ENCODE results near the gene ADGRL1.

Gene ADGRL1

DNA sequence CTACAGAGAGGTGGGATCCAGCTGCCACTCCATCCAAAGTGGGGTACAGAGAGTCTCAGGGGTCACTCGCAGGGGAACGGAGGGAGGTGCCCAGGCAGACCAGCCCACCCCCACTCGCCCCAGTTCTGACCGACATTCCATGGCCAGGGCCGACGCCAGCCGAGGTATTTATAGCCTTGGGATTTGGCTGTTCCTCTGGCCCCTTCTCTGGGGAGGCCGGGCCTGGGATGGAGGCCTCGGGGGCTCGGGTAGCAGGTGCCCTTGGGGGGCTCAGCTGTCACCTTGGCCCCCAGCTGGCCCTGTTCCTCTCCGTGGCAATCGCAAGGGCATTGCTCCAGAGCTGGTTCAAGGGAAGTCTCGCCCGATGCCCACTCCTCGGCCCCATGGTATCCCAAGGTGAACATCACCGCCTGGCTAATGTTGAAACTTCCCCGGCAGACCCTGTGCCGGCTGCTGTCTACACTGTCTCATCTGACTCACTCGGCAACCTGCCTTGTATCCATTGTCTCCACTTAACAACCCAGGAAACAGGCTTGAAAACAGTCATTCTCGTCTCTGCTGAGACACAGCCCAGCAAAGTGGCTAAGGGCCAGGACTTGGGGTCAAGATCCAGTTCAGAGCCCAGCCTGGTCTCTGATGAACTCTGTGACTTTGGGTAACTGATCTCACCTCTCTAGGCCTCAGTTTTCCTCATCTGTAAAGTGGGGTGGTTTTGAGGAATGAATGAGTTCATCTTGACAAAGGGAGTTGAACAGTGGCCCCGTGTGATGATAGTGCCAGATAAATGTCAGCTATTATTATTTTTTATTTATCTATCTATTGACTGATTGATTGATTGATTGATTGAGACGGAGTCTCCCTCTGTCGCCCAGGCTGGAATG lies 98.1 kb downstream of the ADGRL1 start:
- DNase-seq: no peak

DNA sequence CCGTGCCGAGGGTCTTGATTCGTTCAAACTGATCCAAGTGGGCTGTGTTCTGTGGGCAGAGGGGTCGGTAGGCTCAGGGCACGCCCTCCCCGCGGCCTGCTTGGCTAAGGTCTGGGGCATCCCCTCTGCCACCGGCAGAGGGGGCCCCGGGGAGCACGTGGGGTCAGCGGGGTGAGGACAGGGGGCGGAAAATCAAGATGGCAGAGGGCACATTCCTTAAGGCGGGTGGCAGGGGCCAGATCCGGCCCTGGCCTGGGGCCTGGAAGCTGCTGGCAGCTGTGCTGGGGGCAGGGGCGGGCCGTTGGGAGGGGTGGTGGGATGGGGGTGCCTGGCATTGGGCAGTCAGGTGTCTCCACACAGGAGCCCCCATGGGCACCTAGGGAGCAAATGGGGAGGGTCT lies 99.1 kb downstream of the ADGRL1 start:
- DNase-seq: no peak

DNA sequence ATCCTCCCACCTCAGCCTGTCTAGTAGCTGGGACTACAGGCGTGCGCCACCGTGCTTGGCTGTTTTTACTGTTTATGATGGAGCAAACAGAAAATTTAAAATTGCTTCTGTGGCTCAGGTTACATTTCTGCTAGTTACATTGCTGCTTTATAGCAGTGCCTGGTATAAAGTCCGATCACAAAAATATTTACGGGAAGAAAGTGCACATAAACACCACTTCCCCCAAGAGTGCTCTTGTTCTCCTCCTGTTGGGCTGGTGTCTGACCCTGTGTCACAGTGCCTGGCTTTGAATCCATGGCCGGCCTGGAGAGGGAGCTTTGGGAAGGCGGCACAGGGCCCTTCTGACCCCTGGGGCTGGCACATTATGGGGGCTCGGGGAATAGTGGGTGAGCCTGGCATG lies 100.3 kb downstream of the ADGRL1 start:
- DNase-seq: no peak

DNA sequence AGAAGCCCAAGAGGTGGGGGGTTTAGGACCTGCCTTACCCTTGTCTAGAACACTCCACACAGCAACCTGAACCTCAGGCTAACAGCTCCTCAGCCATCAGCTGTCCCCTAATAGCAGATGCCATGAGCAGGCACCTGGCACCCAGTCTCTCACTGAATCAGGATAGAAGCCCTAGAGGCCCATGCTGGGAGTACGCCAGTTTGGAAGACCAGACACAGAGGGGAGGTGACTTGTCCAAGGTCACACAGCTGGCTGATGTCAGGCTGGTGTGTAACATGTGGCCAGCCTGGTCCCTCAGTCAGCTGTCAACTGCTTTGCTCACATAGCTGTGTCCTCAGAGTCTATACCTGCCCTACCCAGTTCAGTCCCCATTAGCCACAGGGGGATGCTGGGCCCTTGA lies 102.7 kb downstream of the ADGRL1 start:
- peak; percentile 34 for DNase-seq

DNA sequence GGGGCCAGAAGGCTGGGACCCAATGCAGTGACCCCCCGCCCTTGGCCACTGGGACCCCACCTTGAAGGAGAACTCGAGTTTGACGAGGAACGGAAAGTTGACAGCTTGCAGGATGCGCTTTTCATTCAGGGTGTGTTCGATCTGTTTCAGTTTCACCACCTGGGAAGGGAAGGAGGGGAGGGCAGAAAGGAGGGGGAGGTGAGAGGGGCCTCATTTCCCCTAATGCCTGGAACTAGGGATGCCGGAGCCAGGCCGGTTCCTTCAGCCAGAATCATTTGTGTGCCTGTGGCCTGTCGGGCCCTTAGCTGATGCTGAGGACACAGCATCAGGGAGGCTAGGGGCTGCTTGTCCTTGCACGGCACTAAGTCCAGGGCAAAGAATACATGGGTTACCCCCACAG lies 103.2 kb downstream of the ADGRL1 start:
- DNase-seq: no peak

DNA sequence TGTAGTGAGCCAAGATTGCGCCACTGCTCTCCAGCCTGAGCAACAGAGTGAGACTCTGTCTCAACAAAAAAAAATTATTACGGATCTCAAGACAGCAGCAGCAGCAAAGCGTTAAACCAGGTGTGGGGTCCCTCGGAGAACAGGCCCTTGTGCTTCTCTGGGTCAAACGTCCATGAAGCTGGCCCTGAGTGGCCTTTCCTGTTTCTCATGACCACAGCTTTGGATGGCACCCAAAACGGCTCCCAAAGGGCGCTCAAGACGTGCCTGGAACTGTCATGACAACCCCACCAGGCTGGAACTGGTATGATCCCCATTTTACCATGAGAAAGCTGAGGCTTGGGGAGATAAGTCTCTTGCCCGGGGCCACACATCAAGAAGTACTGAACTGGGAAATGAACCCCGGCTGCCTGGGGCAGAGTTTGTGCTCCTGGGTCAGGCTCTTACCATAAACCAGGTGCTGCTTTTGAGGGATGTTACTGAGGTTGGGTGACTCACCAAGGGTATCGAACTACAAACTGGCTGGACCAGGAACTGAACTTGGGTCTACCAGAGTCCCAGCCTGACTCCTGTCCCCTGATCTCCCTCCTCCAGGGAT lies 103.8 kb downstream of the ADGRL1 start:
- DNase-seq: no peak

DNA sequence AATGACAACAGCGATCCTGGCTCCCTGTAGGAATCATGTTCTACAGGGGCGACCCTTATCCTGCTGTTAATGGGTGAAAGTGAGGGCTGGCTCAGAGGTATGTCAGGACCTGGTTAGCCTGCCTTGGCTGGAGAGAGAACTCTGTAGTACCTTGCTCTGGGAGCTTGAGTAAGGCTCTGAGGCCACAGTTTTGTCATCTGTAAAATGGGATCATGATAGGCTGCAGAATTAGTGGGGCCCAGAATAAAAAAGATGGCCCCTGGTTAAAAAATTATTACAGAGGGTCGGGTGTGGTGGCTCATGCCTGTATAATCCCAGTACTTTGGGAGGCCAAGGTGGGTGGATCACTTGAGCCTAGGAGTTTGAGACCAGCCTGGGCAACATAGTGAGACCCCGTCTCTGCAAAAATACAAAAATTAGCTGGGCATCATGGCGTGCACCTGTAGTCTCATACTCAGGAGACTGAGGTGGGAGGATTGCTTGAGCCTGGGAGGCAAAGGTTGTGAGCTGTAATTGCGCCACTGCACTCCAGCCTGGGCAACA lies 104.9 kb downstream of the ADGRL1 start:
- DNase-seq: no peak
